ENCODE data around the gene SPDYE17. TPM values are rescaled to one million over a fixed set of nuclear protein-coding genes. Genes with fewer than 3 reads are reported as not detected.
"Not testable (repeated sequence)": the region's sequence is repeated elsewhere in the genome, so short reads cannot be mapped to it uniquely, and the experiment has no call there.

The SPDYE17 gene
- total RNA-seq, 1 experiment from 2014 or later: not detected

DNA sequence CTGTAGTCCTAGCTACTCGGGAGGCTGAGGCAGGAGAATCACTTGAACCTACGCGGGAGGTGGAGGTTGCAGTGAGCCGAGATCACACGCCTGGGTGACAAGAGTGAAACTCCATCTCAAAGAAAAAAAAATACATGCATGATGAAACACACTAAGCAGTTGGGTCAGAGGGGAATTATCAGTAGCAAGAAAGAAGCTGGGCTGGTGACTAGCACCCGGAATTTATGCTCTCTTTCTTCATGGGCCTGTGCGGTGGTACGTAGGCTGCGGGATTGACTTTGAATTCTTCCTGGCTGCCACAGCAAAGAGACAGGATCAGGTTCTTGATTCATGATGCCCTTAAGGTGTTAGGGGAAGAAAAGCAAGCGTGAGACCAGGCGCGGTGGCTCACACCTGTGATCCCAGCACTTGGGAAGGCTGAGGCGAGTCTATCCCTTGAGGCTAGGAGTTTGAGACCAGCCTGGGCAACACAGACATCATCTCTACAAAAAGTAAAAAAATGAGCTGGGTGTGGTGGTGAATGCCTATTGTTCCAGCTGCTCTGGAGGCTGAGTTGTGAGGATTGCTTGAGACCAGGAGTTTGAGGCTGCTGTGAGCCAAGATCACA lies 54.3 kb downstream of the SPDYE17 start:
- H3K4me1 Mint-ChIP-seq (ENCODE audit: low read depth, unreplicated experiment); H3K9me3 Mint-ChIP-seq (ENCODE audit: low read depth, unreplicated experiment); CTCF ChIA-PET; H3K27me3 Mint-ChIP-seq (ENCODE audit: unreplicated experiment); BruUV-seq (replicated peaks); H3K4me3 Mint-ChIP-seq (ENCODE audit: low read depth, unreplicated experiment); intact Hi-C loops (cut with micrococcal nuclease; ENCODE audit: unreplicated experiment); H3K27ac Mint-ChIP-seq (ENCODE audit: unreplicated experiment); DNase-seq; H3K36me3 Mint-ChIP-seq (ENCODE audit: insufficient read depth, unreplicated experiment): not testable (repeated sequence)

DNA sequence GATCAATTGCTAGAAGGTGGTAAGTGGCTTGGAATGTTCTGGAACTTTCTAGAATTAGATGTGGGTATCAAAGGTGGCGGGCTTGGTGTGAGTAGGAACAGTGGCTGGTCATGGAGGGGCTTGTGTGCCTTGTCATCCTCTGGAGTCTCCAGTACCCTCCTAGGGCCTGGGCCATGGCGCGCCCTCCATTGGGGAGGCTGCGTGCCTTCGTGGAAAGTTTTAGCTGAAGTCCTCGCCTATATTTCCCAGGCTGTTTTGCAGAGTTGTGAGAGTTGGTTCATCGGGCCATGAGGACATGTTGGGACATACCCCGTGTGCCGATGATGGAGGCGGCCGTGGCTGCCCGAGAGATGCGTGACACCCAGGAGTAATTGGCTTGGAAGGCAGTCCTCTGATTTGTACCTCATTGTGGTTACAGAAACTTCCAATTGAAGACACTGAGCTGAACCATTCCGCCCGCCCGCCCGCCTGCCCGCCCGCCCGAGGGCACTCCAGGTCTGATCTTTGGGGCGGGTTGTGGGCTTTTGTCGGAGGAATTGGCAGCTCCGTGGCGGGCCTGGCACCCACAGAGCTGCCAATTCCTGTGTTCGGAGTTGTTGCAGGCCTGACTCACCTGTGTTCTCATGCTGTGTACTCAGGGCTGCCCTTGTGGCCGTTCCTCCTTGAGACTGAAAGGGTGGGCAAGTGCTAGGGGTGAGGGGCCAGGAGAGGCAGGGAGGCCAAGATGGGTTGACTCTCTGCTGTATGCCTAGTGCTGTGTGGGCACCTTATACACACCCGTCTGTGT lies 57.2 kb downstream of the SPDYE17 start:
- BruUV-seq (replicated peaks); H3K4me3 Mint-ChIP-seq (ENCODE audit: low read depth, unreplicated experiment); DNase-seq; CTCF ChIA-PET; intact Hi-C loops (cut with micrococcal nuclease; ENCODE audit: unreplicated experiment); H3K36me3 Mint-ChIP-seq (ENCODE audit: insufficient read depth, unreplicated experiment); H3K27me3 Mint-ChIP-seq (ENCODE audit: unreplicated experiment); H3K4me1 Mint-ChIP-seq (ENCODE audit: low read depth, unreplicated experiment); H3K9me3 Mint-ChIP-seq (ENCODE audit: low read depth, unreplicated experiment); H3K27ac Mint-ChIP-seq (ENCODE audit: unreplicated experiment): not testable (repeated sequence)

DNA sequence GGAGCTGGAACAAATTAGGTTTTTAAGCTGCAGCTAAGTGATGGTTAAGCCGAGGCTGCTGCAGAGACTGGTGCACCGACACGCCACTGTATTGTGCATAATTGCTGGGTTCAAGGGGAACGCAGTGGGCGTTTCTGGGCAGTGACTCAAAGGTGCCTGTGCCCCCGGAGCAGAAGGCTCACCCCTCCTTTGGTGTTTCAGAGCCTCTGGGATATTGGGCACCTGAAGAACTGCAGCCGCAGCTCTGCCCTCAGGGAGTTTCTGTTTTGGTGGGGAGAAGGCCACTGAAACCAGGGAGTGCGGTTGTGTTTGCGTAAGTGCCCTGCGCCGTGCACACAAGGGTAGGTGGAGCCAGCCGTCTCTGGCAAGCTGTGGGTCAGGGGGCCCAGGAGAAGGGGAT lies 57.8 kb downstream of the SPDYE17 start:
- H3K4me1 Mint-ChIP-seq (ENCODE audit: low read depth, unreplicated experiment): not testable (repeated sequence)

DNA sequence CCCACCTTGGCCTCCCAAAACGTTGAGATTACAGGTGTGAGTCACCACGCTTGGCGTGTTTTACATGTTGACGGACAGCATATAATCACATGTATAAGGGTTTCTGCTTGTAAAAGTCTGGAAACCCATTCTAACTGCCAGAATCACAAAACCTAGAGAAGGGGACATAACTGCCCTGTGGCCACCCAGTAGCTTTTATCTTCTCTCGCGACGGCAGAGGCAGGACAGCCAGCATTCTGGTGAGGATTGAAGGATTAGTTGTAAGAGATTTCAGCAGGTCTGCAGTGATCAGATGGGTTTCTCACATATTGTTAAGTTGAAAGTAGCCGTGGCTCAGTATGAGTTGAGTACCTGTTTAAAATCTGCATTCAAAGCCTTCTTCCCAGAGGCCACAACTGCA lies 59.8 kb downstream of the SPDYE17 start:
- CTCF ChIA-PET; H3K27ac Mint-ChIP-seq (ENCODE audit: unreplicated experiment); H3K36me3 Mint-ChIP-seq (ENCODE audit: insufficient read depth, unreplicated experiment); H3K4me1 Mint-ChIP-seq (ENCODE audit: low read depth, unreplicated experiment); H3K9me3 Mint-ChIP-seq (ENCODE audit: low read depth, unreplicated experiment); intact Hi-C loops (cut with micrococcal nuclease; ENCODE audit: unreplicated experiment); H3K27me3 Mint-ChIP-seq (ENCODE audit: unreplicated experiment); BruUV-seq (replicated peaks); H3K4me3 Mint-ChIP-seq (ENCODE audit: low read depth, unreplicated experiment); DNase-seq: not testable (repeated sequence)

More for the DNA sequence above, 57.8 kb downstream of the SPDYE17 start:
- H3K27me3 Mint-ChIP-seq (ENCODE audit: unreplicated experiment); H3K27ac Mint-ChIP-seq (ENCODE audit: unreplicated experiment); DNase-seq; intact Hi-C loops (cut with micrococcal nuclease; ENCODE audit: unreplicated experiment); H3K4me3 Mint-ChIP-seq (ENCODE audit: low read depth, unreplicated experiment); CTCF ChIA-PET; H3K9me3 Mint-ChIP-seq (ENCODE audit: low read depth, unreplicated experiment); BruUV-seq (replicated peaks); H3K36me3 Mint-ChIP-seq (ENCODE audit: insufficient read depth, unreplicated experiment): not testable (repeated sequence)

Other genes starting within 250 kb of the SPDYE17 start
- 0.47 TPM in 1 of 2 replicates, not detected in the other for gene SPDYE18, start 30.2 kb upstream of the SPDYE17 start, total RNA-seq (2022)
- 4.8 and 8.8 TPM in 2 replicates for gene CCDC146, start 90.3 kb upstream of the SPDYE17 start, total RNA-seq (2022)
- gene FGL2, start 167.5 kb upstream of the SPDYE17 start, total RNA-seq (2022): 0.14 TPM in 1 of 2 replicates, not detected in the other